Measurements from ENCODE around the gene MGAT4A.

The MGAT4A gene

GRCh38 chr2:98704499-98705332 is 26.2 kb downstream of the MGAT4A start:
- TF ChIP-seq CTCF (IDR thresholded peaks at IDR 0.05; ENCODE audit: poor library complexity, severe bottlenecking), result no peak
- Histone ChIP-seq H3K4me3 (ENCODE audit: severe bottlenecking) (no peak overlapping the region), H3K27ac (ENCODE audit: poor library complexity, severe bottlenecking) (no peak overlapping the region), H3K27me3 (ENCODE audit: insufficient read depth, poor library complexity, severe bottlenecking) (no peaks in the 10 kb centered on the region), H3K9me3 (ENCODE audit: severe bottlenecking) (no peaks in the 10 kb centered on the region), H3K4me1 (ENCODE audit: insufficient read depth, poor library complexity, severe bottlenecking) (no peaks in the 10 kb centered on the region), H3K36me3 (ENCODE audit: low read depth) (no peaks in the 10 kb centered on the region)
- ATAC-seq (ENCODE audit: low read depth) (no peak), DNase-seq (ENCODE audit: low spot score) (no peak)

GRCh38 chr2:98703738-98704137 is 27.2 kb downstream of the MGAT4A start:
- DNase-seq (ENCODE audit: low spot score) (no peak), ATAC-seq (ENCODE audit: low read depth) (no peak)
- H3K4me1 ChIP-seq (ENCODE audit: insufficient read depth, poor library complexity, severe bottlenecking), result no peaks in the 10 kb centered on the region
- H3K27ac ChIP-seq (ENCODE audit: poor library complexity, severe bottlenecking), result no peak overlapping the region
- H3K27me3 ChIP-seq (ENCODE audit: insufficient read depth, poor library complexity, severe bottlenecking), result no peaks in the 10 kb centered on the region
- H3K4me3 ChIP-seq (ENCODE audit: severe bottlenecking), result no peak overlapping the region
- H3K36me3 ChIP-seq (ENCODE audit: low read depth), result no peaks in the 10 kb centered on the region
- no peak for TF ChIP-seq CTCF (IDR thresholded peaks at IDR 0.05; ENCODE audit: poor library complexity, severe bottlenecking)
- no peaks in the 10 kb centered on the region for H3K9me3 ChIP-seq (ENCODE audit: severe bottlenecking)

DNA sequence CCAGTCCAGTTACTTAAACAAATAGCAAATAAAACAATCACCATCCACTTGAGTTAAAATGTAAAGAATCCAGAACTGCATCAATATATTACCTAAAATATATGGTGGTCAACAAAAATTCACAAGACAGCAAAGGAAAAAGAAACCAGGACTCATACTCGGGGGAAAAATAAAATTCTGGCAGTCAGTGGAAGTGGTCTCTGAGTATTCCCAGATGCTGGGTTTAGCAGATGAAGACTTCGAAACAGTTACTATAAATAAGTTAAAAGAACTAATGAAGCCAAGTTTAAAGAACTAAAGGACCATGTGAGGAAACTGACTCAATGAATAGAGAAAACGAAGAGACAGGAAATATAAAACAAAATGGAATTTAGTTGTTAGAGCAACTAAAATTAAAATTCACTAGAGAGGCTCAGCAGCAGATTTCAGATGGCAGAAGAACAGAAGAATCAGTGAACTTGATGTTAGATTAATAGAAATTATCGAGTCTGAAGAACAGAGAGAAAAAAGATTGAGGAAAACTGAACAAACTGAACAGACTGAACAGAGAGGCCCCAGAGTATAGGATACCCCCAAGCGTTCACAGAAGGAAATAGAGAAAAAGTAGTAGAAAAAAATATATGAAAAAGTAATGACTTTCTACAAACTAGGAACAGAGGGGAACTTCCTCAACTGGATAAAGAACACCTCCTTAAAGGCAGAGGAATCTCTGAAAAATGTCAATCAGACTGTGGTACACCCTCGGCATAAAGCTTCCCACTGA is 27.9 kb downstream of the MGAT4A start:
- Histone ChIP-seq H3K36me3 (ENCODE audit: low read depth) (no peaks in the 10 kb centered on the region), H3K27me3 (ENCODE audit: insufficient read depth, poor library complexity, severe bottlenecking) (no peaks in the 10 kb centered on the region), H3K4me3 (ENCODE audit: severe bottlenecking) (no peak overlapping the region), H3K9me3 (ENCODE audit: severe bottlenecking) (no peaks in the 10 kb centered on the region), H3K27ac (ENCODE audit: poor library complexity, severe bottlenecking) (no peak overlapping the region), H3K4me1 (ENCODE audit: insufficient read depth, poor library complexity, severe bottlenecking) (no peaks in the 10 kb centered on the region)
- no peak for TF ChIP-seq CTCF (IDR thresholded peaks at IDR 0.05; ENCODE audit: poor library complexity, severe bottlenecking)
- DNase-seq (ENCODE audit: low spot score), result no peak
- ATAC-seq (ENCODE audit: low read depth), result no peak

DNA sequence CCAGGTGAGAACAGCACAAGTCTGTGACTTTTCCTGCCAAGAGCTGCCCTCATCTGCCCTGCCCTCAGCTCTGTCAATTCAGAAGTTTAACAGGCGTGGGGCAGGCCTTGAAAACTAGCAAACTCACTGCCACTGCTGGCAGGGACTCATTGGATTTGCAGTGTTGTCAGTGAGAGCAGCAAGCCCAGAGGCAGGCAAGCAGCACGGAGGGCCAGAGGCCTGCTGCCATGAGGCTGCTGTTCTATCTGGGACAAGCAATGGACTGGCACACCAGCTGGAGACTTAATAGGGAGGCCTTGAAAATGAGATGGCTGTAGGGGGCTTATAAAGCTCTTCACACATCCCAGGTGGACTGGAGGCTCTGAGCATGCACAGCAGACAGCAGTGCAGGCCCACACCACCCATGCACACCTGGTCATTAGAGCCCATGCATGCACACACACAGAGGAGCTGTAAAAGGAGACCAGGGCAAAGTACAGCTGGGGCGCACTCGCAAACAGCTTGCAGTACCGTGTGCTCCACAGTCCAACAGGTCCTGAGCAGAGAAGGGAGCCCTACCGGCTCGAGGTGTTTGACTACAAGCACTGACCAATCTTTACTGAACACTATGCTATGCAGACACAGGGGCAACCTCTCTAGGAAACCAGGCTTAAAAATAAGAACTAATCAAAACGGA is 28.7 kb downstream of the MGAT4A start:
- Histone ChIP-seq H3K9me3 (ENCODE audit: severe bottlenecking) (no peaks in the 10 kb centered on the region), H3K27ac (ENCODE audit: poor library complexity, severe bottlenecking) (no peak overlapping the region), H3K27me3 (ENCODE audit: insufficient read depth, poor library complexity, severe bottlenecking) (no peaks in the 10 kb centered on the region), H3K36me3 (ENCODE audit: low read depth) (no peaks in the 10 kb centered on the region), H3K4me1 (ENCODE audit: insufficient read depth, poor library complexity, severe bottlenecking) (no peaks in the 10 kb centered on the region), H3K4me3 (ENCODE audit: severe bottlenecking) (no peak overlapping the region)
- ATAC-seq (ENCODE audit: low read depth) (no peak), DNase-seq (ENCODE audit: low spot score) (no peak)
- TF ChIP-seq CTCF (IDR thresholded peaks at IDR 0.05; ENCODE audit: poor library complexity, severe bottlenecking), result no peak

All from RWPE2 (cell line).